Measurements from ENCODE around the gene TBX18. TPM values are rescaled to one million over a fixed set of nuclear protein-coding genes. Genes with fewer than 3 reads are reported as not detected.

The TBX18 gene
- polyA plus RNA-seq, 1 donor = 0.43 TPM

DNA sequence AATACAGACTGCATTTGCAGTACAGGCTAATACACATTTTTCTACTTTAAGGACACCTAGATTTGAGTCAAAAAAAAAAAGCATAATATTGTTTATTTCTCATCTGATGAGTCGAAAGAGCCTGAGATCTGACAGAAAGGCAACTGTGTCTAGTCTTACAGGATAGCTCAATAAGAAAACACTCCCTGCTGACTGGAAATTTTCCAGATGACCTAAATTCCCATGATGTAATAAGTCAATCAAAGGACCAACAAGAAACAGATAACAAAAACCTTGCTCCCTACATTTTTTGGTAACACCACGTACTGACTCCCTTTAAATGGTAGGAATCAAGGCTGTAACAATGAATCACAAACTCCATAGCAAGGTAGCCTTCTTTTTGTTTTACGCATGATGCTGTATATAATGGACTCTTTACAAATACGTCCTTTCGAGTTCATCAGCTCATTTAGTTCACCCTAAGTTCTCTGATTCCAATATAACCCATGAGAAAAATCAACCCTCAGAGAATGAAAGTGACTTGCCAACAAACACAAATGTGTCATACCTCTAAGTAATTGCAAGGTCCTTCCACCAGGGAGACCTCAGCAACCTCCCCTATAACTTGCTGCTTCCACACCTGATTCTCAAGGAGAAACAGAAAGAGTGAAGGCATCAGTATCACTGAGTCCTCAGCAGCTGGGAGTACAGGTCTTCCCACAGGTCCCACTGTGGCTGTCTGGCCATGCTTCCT, 12.1 kb downstream of the TBX18 start:
- no peaks in the 10 kb centered on the region for H3K9me3 ChIP-seq (ENCODE audit: control insufficient read depth, low read depth, low read length)
- no peak overlapping the region for H3K27ac ChIP-seq (ENCODE audit: low read length)
- no peak for DNase-seq
- no peaks in the 10 kb centered on the region for H3K36me3 ChIP-seq (ENCODE audit: control insufficient read depth, insufficient read depth, low read length)
- peaks cover 3% of the 10 kb centered on the region for H3K27me3 ChIP-seq (ENCODE audit: control insufficient read depth, insufficient read depth, low read length)
- no peaks in the 10 kb centered on the region for H3K4me1 ChIP-seq (ENCODE audit: control insufficient read depth, insufficient read depth, low read length)
- whole genome bisulfite sequencing (ENCODE audit: insufficient coverage, low lambda C conversion rate) = 90% methylated on average over 4 of the region's 5 CpGs
- H3K4me3 ChIP-seq (ENCODE audit: low read length) = no peak overlapping the region

DNA sequence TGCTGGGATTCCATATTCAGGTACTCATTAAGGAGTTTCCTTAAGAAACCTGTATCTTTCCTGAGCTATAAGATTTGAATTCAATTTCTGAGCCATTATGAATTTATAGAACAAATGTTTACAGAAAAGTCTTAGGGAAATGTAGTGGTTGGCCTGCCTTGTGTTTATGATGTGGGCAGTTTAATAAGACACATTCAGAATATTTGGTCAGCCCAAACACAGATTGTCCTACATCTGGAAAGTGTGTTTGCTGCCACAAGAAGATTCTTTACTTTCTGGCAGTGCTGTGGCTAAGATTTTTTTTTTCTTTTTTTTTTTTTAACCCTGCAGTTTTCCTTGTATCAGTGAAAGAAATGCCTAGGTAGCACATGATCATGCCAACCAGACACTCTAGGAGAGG, 15.2 kb downstream of the TBX18 start:
- H3K27ac ChIP-seq (ENCODE audit: low read length) = no peak overlapping the region
- DNase-seq = no peak
- H3K9me3 ChIP-seq (ENCODE audit: control insufficient read depth, low read depth, low read length) = no peaks in the 10 kb centered on the region
- H3K4me1 ChIP-seq (ENCODE audit: control insufficient read depth, insufficient read depth, low read length) = no peaks in the 10 kb centered on the region
- H3K4me3 ChIP-seq (ENCODE audit: low read length) = no peak overlapping the region
- no peaks in the 10 kb centered on the region for H3K36me3 ChIP-seq (ENCODE audit: control insufficient read depth, insufficient read depth, low read length)
- H3K27me3 ChIP-seq (ENCODE audit: control insufficient read depth, insufficient read depth, low read length) = peaks cover 3% of the 10 kb centered on the region

DNA sequence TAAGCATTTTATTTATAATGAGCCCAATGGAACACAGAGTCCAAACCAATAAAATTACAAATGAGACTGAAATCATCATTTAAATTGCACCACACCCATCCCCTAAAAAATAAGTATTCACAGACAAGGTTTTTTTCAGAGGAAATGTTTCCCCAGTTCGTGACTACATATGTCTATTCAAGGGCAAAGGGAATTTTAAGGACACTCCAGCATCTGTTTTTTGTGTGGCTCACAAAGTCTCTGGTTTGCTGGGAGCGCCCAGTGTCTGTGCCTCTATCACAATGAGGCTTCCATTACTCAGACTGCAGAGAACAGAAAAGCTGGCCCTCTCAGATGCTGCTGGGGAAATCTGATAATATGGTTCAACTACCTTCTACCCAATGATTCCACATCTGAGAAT, 16.0 kb downstream of the TBX18 start:
- no peaks in the 10 kb centered on the region for H3K4me1 ChIP-seq (ENCODE audit: control insufficient read depth, insufficient read depth, low read length)

DNA sequence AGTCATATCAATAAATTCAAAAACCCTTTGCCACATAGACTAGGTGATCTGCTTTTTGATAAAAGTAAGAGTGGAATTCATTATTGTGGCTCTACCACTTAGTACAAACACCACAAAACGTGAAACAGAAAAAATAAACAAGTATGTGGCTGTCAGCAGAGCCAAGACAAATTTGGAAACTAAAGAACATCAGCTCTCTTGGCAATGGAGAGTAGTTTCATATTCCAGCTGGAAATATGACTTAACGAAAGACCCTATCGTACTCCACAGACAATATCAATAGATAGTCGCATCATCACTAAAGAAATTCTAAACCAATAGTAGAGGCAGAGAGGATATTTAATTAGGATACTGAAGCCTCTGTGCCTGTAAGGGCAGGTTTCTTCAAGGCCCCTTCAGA, 20.8 kb downstream of the TBX18 start:
- DNase-seq = no peak
- Histone ChIP-seq H3K36me3 (ENCODE audit: control insufficient read depth, insufficient read depth, low read length) (no peaks in the 10 kb centered on the region), H3K27me3 (ENCODE audit: control insufficient read depth, insufficient read depth, low read length) (no peaks in the 10 kb centered on the region), H3K4me3 (ENCODE audit: low read length) (no peak overlapping the region), H3K9me3 (ENCODE audit: control insufficient read depth, low read depth, low read length) (no peaks in the 10 kb centered on the region), H3K27ac (ENCODE audit: low read length) (no peak overlapping the region), H3K4me1 (ENCODE audit: control insufficient read depth, insufficient read depth, low read length) (no peaks in the 10 kb centered on the region)
- 65% methylated on average over 3 of the region's 4 CpGs for WGBS (ENCODE audit: insufficient coverage, low lambda C conversion rate)

More for the DNA sequence above, 16.0 kb downstream of the TBX18 start:
- Histone ChIP-seq H3K9me3 (ENCODE audit: control insufficient read depth, low read depth, low read length) (no peaks in the 10 kb centered on the region), H3K4me3 (ENCODE audit: low read length) (no peak overlapping the region), H3K27ac (ENCODE audit: low read length) (no peak overlapping the region), H3K36me3 (ENCODE audit: control insufficient read depth, insufficient read depth, low read length) (no peaks in the 10 kb centered on the region), H3K27me3 (ENCODE audit: control insufficient read depth, insufficient read depth, low read length) (peaks cover 3% of the 10 kb centered on the region)
- WGBS (ENCODE audit: insufficient coverage, low lambda C conversion rate) = no CpG with 5 or more reads among the region's 2 CpGs
- DNase-seq = no peak

DNA sequence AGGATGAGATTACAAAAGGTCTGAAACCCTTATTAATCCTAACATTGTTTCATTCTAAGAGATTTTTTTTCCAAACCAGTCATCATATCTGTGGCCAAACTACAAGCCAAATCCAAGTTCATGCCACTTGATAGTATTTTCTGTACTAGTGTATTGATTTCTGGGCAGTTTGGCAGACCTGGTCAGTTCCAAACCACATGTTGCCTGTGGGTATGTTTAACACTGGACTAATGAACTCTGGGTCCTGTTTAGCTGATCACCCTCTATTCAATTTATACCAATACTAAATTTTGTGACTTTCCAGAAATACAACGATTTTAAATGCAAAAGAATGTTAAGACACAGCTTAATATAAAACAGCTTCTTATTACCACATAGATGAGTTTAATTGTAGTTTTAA, 24.0 kb downstream of the TBX18 start:
- no CpG with 5 or more reads among the region's 1 CpG for WGBS (ENCODE audit: insufficient coverage, low lambda C conversion rate)
- no peak overlapping the region for H3K4me3 ChIP-seq (ENCODE audit: low read length)
- no peaks in the 10 kb centered on the region for H3K9me3 ChIP-seq (ENCODE audit: control insufficient read depth, low read depth, low read length)
- DNase-seq = no peak
- no peaks in the 10 kb centered on the region for H3K4me1 ChIP-seq (ENCODE audit: control insufficient read depth, insufficient read depth, low read length)
- H3K36me3 ChIP-seq (ENCODE audit: control insufficient read depth, insufficient read depth, low read length) = no peaks in the 10 kb centered on the region
- H3K27ac ChIP-seq (ENCODE audit: low read length) = no peak overlapping the region
- no peaks in the 10 kb centered on the region for H3K27me3 ChIP-seq (ENCODE audit: control insufficient read depth, insufficient read depth, low read length)

DNA sequence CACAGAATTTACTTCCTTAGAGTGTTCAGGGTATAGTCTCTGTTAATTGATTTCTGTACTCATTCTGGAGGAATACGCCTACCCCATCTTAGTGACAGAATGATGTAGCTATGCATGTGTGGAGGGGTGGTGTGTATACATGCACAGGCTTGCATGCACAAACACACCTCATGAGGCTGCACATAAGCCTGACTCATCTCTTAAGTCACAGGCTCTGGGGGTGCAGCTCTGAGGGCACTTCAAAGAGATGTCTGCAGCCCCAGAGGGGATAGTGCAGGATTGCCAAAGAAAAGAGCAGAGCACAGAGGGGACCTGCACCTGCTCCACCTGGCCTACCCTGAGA, 24.6 kb downstream of the TBX18 start:
- Histone ChIP-seq H3K4me1 (ENCODE audit: control insufficient read depth, insufficient read depth, low read length) (no peaks in the 10 kb centered on the region), H3K4me3 (ENCODE audit: low read length) (no peak overlapping the region), H3K36me3 (ENCODE audit: control insufficient read depth, insufficient read depth, low read length) (no peaks in the 10 kb centered on the region), H3K27ac (ENCODE audit: low read length) (no peak overlapping the region), H3K27me3 (ENCODE audit: control insufficient read depth, insufficient read depth, low read length) (no peaks in the 10 kb centered on the region), H3K9me3 (ENCODE audit: control insufficient read depth, low read depth, low read length) (no peaks in the 10 kb centered on the region)
- no CpG with 5 or more reads among the region's 1 CpG for WGBS (ENCODE audit: insufficient coverage, low lambda C conversion rate)
- no peak for DNase-seq

DNA sequence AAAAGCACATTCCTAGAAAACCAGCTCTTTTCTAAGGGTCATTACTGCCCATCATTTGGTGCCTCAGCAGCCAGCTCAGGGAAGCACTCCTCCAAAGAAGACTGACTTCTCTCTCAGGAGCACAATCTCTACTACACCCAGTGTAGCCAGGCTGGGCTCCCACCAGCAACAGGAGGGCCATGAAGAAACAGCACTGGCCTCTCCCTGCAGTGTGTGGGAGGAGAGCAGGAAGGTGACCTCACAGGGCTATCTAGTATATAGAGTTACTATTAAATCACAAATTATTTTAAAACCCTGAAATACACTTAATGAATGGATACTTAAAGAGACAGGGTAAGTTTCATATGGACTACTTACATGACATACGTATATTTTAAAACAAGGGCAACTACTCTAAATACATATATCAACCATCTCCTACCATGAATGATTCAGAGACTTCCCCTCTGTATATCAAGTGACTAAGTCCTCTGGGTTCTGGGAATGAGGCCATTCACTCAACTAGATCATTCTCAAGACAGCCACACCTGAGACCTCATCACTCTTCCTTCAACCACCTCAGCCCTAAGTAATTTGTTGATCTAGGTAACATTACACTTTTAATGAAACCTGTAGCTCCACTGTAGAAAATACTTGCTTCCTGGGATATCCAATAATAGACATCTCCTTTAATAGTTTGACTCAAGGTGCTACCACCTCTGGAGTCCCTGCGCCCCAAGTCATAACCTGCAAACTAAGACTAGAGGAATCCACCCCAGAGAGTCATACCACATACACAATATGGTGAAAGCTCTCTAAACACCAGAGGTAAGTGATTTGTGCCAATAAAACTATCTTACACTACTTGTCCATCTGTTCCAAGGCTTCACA, 25.2 kb downstream of the TBX18 start:
- DNase-seq = no peak
- no CpG with 5 or more reads among the region's 2 CpGs for whole genome bisulfite sequencing (ENCODE audit: insufficient coverage, low lambda C conversion rate)
- H3K27ac ChIP-seq (ENCODE audit: low read length) = no peak overlapping the region
- H3K36me3 ChIP-seq (ENCODE audit: control insufficient read depth, insufficient read depth, low read length) = no peaks in the 10 kb centered on the region
- no peak overlapping the region for H3K4me3 ChIP-seq (ENCODE audit: low read length)
- no peaks in the 10 kb centered on the region for H3K9me3 ChIP-seq (ENCODE audit: control insufficient read depth, low read depth, low read length)
- no peaks in the 10 kb centered on the region for H3K27me3 ChIP-seq (ENCODE audit: control insufficient read depth, insufficient read depth, low read length)
- no peaks in the 10 kb centered on the region for H3K4me1 ChIP-seq (ENCODE audit: control insufficient read depth, insufficient read depth, low read length)

DNA sequence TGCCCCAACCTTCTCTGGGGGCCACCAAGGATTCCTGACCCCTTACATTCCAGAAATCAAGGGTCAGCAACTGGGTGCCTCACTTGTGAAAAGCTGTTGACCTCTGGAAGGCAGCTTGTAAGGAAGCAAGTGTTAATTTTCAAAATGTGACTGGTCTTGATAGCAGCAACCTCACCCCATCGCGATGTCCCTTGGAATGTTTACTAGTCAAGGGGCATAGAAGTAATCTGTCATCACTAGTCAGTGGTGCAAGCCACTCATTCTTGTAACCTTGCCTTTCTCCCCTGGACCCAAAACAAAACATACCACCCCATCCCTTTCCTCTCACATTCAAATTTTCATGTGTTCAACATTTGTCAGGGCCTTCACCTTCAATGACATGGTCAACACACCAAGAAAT, 30.5 kb downstream of the TBX18 start:
- H3K4me1 ChIP-seq (ENCODE audit: control insufficient read depth, insufficient read depth, low read length) = no peaks in the 10 kb centered on the region
- H3K36me3 ChIP-seq (ENCODE audit: control insufficient read depth, insufficient read depth, low read length) = no peaks in the 10 kb centered on the region
- DNase-seq = no peak
- H3K4me3 ChIP-seq (ENCODE audit: low read length) = no peak overlapping the region
- H3K27ac ChIP-seq (ENCODE audit: low read length) = no peak overlapping the region
- H3K27me3 ChIP-seq (ENCODE audit: control insufficient read depth, insufficient read depth, low read length) = no peaks in the 10 kb centered on the region
- H3K9me3 ChIP-seq (ENCODE audit: control insufficient read depth, low read depth, low read length) = no peaks in the 10 kb centered on the region
- WGBS (ENCODE audit: insufficient coverage, low lambda C conversion rate) = no CpG with 5 or more reads among the region's 2 CpGs

DNA sequence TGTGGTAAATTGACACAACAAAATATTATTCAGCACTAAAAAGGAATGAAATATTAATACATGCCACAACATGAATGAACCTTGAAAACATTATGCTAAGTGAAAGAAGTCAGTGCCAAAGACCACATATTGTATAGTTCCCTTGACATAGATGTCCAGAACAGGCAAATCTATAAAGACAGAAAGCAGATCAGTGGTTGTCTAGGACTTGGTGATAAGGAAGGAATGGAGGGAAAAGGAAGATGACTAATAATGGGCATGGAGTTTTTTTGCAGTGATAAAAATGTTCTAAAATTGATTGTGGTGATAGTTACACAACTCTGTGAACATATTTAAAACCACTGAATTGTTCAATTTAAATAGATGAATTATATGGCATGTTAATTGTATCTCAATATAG, 32.5 kb downstream of the TBX18 start:
- H3K4me1 ChIP-seq (ENCODE audit: control insufficient read depth, insufficient read depth, low read length) = no peaks in the 10 kb centered on the region
- no peak overlapping the region for H3K4me3 ChIP-seq (ENCODE audit: low read length)
- no peaks in the 10 kb centered on the region for H3K9me3 ChIP-seq (ENCODE audit: control insufficient read depth, low read depth, low read length)
- H3K36me3 ChIP-seq (ENCODE audit: control insufficient read depth, insufficient read depth, low read length) = no peaks in the 10 kb centered on the region
- DNase-seq = no peak
- H3K27ac ChIP-seq (ENCODE audit: low read length) = no peak overlapping the region
- no peaks in the 10 kb centered on the region for H3K27me3 ChIP-seq (ENCODE audit: control insufficient read depth, insufficient read depth, low read length)

DNA sequence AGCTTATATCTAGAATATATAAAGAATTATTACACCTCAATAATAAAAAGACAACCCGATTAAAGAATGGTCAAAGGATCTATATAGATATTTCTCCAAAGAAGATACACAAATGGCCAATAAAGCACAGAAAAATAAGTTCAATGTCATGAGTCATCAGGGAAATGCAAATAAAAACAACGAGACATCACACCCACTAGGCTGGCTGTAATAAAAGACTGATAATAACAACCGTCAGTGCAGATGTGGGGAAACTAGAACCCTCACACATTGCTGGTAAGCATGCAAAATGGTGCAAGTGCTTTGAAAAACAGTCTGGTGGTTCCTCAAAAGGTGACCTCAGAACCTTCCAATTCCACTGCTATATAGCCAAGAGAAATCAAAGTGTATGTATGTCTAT, 33.0 kb downstream of the TBX18 start:
- DNase-seq = no peak
- 27% methylated on average over 3 of the region's 3 CpGs for WGBS (ENCODE audit: insufficient coverage, low lambda C conversion rate)
- Histone ChIP-seq H3K27me3 (ENCODE audit: control insufficient read depth, insufficient read depth, low read length) (no peaks in the 10 kb centered on the region), H3K9me3 (ENCODE audit: control insufficient read depth, low read depth, low read length) (no peaks in the 10 kb centered on the region), H3K4me3 (ENCODE audit: low read length) (no peak overlapping the region), H3K27ac (ENCODE audit: low read length) (no peak overlapping the region), H3K4me1 (ENCODE audit: control insufficient read depth, insufficient read depth, low read length) (no peaks in the 10 kb centered on the region), H3K36me3 (ENCODE audit: control insufficient read depth, insufficient read depth, low read length) (no peaks in the 10 kb centered on the region)

DNA sequence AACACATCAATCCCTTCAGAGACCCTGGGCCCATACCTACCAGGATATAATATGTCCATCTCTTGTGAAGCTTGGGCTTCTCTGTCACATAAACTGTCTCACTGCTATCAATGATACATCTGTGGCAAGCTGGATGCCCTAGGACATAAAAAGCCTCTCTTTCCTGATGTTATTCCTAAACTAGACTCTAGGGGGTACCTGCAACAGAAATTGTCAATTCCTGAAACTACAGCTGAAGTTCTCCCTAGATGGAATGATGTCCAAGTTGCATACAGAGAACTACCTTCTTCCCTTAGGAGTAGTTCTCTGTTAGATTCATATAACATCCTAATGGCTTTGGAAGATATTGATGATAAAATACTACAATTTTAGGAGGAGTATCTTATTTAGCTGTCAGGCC, 35.8 kb downstream of the TBX18 start:
- Histone ChIP-seq H3K4me1 (ENCODE audit: control insufficient read depth, insufficient read depth, low read length) (no peaks in the 10 kb centered on the region), H3K27ac (ENCODE audit: low read length) (no peak overlapping the region), H3K4me3 (ENCODE audit: low read length) (no peak overlapping the region), H3K27me3 (ENCODE audit: control insufficient read depth, insufficient read depth, low read length) (no peaks in the 10 kb centered on the region), H3K9me3 (ENCODE audit: control insufficient read depth, low read depth, low read length) (no peaks in the 10 kb centered on the region), H3K36me3 (ENCODE audit: control insufficient read depth, insufficient read depth, low read length) (no peaks in the 10 kb centered on the region)
- no peak for DNase-seq

Measured in large intestine (tissue), 3 donors.